Fibroblast of skin of scalp (primary cell): ENCODE measurements around the gene NIFK.
"Not testable (repeated sequence)": the region's sequence is repeated elsewhere in the genome, so short reads cannot be mapped to it uniquely, and the experiment has no call there.

ENCODE experiments used
- DNase-seq: peaks from one replicate; pipeline ENCODE4 v3.0.0-alpha.2; 2013

Gene NIFK

DNA sequence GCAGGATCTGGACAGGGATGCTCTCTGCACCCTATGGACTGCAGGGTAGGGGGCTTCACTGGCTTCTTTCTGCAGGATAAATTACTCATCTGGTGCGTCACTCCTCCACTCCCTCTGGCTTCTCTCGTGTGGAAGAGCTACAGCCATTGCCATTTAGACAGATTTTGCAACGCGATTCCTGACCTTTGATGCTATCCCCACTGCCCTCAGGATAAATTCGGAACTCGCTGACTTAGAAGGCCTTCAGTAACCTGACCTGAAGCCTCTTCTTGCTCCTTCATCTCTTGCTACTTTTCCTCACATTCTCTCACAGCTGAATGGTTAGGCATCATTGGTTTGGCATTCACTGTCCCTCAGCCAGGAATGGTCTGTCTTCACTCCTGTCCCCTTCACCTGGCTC lies 5.3 kb downstream of the NIFK start:
- DNase-seq = no peak

DNA sequence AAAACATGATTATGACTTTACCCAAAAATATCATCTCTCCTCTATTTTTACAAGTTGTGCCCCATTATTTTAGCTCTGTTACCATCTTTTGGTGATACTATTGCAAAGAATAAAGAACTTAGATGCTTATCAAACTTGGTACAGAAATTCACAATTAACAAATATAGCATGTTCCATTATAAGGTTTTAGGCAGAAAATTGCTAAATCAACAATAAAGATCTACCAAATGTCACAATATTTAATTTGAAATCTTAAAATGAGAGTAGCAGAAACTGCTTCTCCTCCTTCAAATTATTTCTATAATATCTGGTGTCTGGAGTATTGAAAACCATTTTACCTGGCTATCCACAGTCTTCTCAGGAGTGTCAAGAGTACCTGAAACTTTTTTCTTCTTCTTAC lies 8.7 kb downstream of the NIFK start:
- no peak for DNase-seq

DNA sequence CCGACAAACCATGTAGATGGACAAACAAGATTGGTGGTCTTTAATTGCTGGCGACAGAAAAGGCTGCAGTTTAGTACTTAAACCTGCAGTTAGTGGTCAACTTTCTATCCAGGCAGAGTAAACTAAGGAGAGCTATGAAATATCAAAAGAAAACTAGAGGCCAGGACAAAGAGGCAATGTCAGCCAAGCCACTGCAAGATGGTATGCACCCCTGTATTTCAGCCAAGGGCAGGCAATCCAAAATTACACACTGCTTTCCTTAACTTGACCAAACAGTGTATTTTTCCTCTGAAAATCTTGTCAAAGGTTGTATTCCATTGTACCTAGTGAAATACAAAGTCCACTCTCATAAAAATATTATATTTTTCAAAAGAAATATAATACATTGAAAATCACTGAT lies 9.3 kb downstream of the NIFK start:
- DNase-seq = no peak

DNA sequence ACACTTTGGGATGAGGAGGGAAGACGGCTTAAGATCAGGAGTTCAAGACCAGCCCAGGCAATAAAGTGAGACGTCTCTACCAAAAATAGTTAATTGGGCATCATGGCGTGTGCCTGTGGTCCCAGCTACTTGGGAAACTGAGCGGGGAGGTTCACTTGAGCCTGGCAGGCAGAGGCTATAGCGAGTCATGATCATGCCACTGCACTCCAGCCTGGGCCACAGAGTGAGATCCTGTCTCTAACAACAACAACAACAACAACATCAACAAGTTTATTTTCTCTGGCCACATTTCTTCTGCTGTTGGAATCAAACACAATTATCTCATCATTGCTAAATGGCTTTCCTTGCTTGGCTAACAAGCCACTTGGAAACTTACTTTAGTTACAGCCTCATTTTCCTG lies 13.4 kb downstream of the NIFK start:
- DNase-seq = no peak

DNA sequence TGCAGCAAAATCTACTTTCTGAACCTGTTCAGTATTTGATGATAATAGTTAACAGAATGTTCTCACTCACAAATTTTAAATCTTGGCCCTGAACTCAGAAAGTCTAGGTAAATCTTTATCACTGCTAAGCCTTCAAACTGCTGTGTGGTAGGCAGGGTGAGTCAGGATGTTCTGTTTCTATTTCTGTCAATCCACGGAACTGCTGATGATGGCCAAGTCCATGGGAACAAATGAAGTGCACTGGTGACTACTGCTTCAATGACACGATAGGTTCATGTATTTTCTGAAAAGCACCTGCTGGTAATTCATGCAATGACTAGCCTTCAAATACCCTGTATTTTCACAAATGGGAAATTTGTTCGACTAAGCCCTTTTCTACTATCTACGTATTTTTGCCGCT lies 14.2 kb downstream of the NIFK start:
- DNase-seq = peak; percentile 55

DNA sequence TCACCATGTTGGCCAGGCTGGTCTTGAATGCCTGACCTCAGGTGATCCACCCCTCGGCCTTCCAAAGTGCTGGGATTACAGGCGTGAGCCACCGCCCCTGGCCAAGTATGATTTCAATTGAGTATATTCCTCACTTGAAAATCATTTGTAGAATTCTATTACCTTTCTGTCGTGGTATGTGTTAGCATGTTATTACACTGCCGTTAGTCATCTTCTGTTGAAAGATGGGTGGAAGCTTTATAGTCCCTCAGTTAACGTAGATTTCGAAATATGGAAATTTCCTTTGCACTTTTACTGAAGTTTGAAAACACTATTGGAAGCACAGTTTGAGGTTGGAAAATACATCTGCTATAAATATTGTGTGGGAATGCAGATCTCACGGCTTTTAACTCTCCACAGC lies 14.7 kb downstream of the NIFK start:
- peak; percentile 84 for DNase-seq

DNA sequence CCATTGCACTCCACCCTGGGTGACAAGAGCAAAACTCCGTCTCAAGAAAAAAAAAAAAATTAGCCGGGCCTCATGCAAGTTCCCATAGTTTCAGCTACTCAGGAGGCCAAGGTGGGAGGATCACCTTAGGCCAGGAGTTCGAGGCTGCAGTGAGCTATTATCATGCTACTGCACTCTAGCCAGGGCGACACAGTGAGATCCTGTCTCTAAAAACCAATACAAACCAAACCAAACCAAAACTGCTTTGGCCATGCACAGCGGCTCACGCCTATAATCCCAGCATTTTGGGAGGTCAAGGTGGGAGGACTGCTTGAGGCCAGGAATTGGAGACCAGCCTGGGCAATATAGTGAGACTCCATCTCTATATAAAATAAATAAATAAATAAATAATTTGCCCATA lies 19.1 kb downstream of the NIFK start:
- no peak for DNase-seq

DNA sequence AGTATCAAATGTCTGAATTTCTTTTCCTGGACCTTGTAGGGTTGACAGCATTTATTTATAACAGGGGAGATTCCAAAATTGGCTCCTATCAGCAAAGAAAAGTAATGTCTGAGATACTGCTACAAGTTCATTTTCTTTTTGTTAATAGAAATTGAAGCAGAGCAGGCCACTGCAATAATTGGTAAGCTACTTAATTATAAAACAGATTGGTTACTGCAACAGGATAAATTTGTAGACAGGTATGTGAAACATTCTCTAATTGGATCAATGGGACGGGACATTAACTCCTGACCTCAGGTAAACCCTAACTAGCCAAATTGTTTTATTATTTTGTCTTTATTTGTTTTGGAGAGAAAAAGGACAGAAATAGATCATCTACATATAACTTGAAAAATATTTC lies 20.5 kb downstream of the NIFK start:
- DNase-seq = no peak

DNA sequence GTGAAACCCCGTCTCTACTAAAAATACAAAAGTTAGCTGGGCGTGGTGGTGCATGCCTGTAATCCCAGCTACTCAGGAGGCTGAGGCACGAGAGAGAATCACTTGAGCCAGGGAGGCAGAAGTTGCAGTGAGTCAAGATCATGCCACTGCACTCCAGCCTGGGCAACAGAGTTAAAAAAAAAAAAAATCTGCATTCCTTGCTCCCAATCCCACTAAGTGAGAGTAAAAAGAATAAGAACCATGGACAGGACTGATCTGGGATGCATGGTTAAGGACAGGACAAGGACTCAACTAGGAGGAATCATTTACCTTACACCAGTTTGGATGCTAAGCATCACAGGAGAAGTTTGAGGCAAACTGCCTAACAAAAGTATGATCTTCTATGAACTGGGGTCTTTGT lies 25.2 kb downstream of the NIFK start:
- DNase-seq = peak; percentile 57

DNA sequence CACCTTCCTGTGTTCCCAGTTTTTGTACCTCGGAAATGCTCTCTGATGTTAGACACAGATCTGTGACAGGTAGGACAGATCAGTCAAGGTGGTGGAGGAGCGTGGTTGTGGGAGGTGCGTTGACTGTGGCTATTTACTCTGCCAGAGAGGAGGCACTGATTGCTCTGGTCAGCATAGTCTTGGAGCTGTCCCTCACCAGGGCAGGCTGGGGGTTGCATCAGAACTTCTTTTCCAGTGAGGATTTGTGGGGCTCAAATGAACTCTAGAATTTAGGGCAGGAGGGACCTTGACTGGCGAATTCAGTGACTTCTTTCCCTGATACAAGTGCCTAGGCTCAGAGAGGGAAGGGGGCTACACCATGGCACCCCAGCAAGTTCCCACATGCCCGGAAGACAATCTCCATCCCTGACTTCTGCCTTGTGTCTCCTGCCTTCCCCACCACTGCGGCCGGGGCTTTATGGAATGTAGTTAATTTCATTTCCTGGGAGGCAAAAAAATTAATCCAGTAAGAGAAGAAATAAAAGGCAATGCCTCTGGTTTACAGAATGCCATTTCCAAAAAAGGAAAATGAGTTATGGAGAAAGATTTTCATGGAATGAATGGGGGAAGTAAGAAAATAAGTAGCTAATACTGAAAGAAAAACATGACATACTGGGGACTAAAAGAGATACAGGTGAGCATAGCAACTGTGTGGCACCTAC lies 26.1 kb downstream of the NIFK start:
- peak; percentile 82 for DNase-seq

DNA sequence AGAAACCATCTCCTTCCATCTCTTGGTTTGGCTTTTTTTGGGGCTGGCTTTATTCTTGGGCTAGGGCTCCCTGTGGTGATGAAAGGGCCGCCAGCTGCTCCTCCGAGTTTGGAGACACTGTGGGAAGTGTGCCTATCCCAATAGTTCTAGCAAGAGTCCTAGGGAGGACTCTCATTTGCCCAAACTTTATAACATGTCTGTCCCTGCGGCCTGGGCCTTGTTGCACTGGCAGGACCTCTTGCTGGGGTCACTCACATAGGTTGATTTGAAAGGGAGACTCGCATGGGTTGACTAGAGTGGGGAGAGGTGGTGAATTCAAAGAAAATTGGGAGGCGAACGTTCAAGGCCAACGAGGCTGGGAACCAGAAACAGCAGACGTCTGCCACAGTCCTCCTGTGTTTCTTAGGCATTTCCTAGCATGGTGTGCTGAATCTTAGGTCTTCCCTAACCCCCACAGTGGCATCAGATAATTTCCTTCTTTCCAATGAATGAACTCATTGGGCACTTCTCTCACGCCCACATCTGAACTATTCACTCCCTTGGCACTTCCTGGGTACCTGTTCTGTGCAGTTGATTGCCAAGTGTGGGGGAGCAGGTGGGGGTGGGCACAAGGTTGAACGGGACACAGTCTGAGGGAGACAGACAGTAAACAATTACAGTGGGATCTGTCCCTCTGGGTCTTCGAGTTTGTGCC lies 26.8 kb downstream of the NIFK start:
- no peak for DNase-seq

DNA sequence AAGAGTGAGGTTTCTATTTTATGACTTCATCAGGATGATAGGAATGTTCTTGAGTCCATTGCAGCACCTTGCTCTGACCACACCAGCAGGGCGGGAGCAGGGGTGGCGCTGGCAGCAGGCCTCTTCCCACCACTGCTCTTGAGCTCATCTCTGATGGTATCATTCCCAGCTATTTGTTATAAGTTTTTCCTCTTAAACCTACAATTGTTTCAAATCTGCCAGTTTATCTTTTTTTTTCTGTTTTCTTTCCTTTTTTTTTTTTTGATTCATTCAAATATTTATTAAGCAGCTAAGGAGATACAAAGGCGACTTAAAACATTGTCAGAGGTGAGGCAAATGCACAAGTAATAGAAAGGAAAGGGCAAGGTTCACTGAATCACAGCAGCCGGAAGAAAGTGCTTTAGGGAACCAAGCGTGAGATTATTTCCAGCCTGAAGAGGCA lies 28.7 kb downstream of the NIFK start:
- no peak for DNase-seq

DNA sequence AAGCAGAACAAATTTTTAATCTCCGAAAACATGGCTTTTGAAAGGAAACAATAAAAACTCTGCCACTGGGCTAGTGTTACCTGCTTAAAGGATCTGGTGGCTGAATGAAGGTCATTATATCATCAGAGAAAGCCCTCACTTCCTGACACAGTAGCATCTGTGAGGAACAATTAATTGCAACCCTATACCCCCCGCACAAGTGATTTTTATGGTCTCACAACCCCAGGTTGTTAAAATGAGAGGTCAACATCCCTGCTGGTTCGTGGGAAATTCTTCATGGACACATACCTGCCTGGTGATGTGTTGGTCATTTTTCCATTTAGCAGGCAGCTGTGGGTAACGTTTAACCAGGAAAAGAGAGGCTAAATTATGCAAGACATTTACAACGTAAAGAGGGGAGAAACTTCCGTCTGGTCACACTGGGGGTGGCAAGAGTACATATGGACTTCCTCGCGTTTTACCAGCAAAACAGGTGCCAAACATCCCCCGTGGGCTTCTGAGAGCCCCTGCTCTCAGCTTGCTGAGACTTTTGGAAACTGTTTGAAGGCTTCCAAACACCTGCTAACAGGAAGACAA lies 29.2 kb downstream of the NIFK start:
- no peak for DNase-seq

DNA sequence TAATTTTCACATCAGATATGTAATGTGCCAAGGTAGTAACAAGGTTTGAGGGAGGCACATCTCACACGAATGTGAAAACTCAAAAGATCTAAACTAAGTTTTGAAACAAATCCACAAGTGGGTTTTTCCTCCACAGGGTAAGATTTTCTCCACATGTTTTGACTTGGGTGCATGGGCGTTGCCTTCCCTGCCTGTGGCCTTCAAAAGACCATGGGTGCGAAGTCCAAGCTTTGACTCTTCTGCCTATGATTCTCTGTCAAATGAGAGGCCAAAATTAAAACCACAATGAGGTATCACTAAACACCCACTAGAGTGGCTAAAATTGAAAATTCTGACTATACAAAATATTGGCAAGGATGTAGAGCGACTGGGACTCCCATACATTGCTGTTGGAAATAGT lies 30.7 kb downstream of the NIFK start:
- no peak for DNase-seq

DNA sequence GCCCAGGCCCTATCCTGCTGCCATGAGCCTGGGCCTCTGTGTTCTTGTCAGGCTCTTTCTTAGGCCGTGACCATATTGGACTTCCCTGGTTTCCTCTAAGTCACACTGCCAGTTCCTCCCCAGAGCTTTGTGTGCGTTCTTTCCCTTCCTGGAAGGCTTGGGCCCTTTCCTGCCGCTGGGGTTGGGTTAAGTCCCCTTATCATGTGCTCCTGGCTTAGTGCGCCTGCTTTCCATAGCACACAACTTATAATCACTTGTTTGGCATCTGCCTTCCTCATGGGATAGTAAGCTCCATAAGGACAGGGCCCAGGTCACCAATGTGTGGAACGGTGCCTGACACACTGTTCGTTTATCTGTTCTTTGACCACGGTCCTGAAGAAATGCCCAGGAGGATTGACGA lies 31.3 kb downstream of the NIFK start:
- no peak for DNase-seq

DNA sequence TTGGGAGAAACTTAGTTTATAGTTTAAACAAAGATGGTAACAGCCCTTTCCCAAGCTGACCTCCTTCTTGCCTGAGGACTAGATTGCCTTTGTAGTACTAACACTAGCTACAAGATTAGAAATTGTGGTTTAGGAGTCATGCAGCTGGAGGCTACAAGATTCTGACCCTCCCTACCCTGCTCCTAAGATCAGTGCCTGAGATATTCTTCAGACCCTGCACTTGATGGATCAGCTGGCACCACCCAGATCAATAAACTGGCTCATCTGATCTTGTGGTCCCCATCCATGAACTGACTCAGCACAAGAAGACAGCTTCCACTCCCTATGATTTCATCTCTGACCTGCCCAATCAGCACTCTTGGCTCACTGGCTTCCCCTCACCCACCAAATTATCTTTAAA lies 34.9 kb downstream of the NIFK start:
- not testable (repeated sequence) for DNase-seq

DNA sequence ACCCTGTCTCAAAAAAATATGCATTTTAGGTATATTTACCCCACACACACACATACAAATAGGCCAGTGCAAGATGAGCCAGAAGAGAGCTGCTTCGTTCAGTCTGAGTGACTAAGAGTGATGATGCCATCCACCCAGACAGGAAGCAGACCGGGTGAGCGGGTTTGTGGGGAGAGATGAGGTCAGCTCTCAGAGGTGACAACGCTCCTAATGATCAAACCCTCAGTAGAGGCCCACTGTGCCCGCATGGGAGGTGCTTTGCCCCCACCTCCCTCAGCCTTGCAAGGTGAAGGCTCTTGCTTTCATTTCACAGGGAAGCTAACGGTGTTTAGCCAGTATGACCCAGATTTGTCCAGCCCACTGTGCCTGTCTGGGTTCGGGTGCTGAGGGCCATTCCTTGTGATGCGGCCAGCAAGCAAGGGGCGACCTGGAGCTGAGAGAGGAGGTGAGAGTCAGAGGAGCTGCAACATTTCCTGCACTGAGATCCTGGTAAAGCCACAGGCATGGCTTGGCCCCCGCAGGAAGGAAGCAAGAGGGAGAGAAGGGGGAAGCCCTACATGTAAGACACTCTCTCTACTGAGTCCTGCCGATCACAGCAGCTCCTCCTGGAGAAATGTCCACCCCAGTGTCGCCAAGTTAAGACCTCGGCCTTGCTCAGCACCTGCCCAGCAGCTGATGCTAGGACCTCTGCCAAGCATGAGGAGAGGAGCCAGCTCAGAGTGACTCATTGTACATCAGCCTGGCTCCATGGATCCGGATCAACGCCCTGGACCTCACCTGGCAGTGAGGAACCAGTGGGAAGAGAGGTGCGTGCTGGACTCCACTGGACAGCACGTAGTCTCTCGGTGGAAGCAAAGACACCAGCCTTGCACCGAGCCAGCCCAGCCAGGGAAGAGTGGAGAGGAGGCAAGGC lies 37.0 kb downstream of the NIFK start:
- peak; percentile 74 for DNase-seq

DNA sequence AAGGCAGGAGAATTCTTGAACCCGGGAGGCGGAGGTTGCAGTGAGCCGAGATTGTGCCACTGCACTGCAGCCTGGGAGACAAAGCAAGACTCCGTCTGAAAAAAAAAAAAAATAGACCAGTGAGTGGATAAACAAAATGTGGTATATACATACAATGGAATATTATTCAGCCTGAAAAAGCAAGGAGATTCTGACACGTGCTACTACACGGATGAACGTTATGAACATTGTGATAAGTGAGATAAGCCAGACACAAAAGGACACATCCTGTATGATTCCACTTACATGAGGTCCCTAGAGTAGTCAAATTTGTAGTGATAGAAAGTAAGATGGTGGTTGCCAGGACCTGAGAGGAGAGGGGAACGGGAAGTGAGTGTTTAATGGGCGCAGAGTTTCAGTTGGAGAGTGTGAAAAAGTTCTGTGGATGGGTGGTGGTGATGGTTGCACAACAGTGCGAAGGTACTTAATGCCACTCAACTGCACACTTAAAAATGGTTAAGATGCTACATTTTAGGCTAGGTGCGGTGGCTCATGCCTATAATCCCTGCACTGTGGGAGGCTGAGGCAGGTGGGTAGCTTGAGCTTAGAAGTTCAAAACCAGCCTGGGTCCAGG lies 38.3 kb downstream of the NIFK start:
- DNase-seq = no peak

DNA sequence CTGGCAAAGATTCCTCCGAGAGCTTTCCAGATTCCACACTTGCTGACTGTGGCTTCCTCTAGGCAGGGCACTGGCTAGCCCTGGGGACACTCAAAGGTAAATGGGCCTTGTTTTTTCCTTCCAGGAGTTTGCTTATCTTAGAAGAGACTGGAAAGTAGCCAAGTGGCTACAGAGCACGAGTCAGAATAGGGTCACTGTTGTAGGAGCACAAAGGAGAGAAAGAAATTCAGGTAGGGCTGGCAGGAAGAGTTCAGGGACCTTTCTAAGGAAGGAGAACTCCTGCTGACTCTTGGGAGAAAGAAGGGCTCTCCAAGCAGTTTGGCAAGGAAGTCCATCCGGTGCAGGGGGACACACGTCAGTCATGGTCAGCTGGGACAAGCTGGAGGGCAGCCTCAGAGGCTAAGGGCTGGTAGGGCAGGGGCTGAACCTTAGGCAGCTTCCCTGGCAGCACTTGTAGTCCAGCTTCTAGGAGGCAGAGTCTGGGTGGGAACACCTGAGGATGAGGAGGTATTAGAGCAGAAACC lies 39.5 kb downstream of the NIFK start:
- DNase-seq = no peak

DNA sequence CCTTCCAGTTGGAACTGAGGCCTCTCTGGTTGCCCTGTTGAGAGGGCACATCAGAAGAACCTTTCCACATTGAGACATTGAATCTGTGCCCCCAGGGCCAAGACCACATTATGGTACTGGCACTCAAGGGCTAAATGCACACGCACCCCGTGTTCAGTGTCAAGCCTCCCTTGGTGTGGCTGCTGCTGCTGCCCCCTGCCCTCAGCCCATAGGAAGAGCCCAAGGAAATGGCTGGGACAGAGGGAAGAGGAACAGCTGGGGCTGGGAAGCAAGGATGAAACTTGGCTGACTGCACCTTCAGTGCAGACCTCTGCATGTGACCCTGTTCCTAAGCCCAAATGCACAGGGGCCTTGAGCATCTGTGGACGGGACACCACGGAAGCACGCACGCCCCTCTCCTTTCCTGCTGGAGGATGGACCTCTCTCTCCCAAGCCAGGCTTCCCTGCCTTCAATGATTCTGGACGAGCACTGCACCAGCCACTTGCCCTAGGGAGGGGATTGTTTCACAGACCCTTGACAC lies 40.2 kb downstream of the NIFK start:
- no peak for DNase-seq

DNA sequence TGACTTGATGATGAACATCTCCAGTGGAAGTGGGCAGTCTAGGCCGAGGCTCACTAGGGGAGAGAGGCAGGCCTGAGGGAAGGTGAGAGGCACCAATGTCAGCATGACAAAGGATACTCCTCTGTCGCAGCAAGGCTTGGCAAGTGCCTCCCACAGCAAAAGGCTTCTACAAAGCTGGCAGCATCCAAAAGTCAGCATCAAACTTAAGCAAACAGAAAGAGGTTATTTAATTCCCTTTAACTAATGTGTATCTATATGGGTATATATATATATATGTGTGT lies 41.6 kb downstream of the NIFK start:
- no peak for DNase-seq

DNA sequence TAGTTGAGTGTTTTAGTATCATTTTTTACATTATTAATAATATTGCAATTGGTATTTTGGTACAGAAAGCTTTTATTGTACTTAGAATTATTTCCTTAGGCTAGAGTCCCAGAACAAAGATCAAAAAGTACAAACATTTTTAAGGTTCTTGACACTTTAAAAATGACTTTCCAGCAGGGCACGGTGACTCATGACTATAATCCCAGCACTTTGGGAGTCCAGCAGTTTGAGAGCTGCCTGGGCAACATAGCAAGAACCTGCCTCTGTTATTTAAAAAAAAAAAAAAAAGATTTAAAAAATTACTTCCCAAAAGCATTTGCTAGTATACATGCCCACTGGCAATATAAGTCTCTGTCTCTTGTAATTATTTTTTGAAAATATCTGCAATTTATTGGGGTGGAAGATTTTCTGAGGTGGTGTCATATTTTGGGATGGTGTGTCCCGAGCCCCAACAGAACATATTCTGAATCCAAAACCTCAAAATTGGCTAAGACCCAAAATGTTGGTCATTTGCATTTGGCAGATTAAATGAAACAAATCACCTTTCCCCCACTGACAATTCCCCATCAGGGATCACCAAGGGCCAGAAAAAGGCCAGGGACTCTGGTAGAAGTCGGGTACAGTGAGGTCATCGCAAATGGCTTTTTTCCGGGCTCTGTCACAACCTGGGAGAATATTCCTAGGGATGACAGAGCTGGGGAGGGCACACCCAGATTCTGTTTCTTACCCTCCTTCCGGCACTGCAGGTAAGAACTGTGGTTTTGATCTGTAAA lies 42.1 kb downstream of the NIFK start:
- peak; percentile 53 for DNase-seq
